Measurements from ENCODE around the gene CLCA2. TPM values are rescaled to one million over a fixed set of nuclear protein-coding genes. Genes with fewer than 3 reads are reported as not detected.

CLCA2 gene, protein sequence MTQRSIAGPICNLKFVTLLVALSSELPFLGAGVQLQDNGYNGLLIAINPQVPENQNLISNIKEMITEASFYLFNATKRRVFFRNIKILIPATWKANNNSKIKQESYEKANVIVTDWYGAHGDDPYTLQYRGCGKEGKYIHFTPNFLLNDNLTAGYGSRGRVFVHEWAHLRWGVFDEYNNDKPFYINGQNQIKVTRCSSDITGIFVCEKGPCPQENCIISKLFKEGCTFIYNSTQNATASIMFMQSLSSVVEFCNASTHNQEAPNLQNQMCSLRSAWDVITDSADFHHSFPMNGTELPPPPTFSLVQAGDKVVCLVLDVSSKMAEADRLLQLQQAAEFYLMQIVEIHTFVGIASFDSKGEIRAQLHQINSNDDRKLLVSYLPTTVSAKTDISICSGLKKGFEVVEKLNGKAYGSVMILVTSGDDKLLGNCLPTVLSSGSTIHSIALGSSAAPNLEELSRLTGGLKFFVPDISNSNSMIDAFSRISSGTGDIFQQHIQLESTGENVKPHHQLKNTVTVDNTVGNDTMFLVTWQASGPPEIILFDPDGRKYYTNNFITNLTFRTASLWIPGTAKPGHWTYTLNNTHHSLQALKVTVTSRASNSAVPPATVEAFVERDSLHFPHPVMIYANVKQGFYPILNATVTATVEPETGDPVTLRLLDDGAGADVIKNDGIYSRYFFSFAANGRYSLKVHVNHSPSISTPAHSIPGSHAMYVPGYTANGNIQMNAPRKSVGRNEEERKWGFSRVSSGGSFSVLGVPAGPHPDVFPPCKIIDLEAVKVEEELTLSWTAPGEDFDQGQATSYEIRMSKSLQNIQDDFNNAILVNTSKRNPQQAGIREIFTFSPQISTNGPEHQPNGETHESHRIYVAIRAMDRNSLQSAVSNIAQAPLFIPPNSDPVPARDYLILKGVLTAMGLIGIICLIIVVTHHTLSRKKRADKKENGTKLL
- not detected in 5 replicates for total RNA-seq (2022; extraction: Qiagen RNA extraction; ENCODE audit: low read depth)

DNA sequence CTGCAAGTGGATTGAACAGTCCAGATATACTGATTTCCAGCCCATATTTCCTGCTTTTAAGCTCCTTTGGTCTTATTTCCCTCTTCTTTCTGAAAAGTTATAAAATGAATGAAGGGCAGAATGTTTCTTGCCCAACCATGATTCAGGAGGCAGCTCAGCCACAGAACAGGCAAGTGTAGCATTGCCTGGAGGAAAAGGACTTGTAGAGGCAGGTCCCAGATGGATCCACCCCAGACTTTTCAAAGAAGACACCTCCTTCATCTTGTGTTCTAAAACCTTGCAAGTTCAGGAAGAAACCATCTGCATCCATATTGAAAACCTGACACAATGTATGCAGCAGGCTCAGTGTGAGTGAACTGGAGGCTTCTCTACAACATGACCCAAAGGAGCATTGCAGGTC lies at the start of gene CLCA2:
Gene CLCA2 (plus strand): TSS at position 299 of the 400 bp plus-strand sequence. CDS start 77 bp downstream, at position 376.

DNA sequence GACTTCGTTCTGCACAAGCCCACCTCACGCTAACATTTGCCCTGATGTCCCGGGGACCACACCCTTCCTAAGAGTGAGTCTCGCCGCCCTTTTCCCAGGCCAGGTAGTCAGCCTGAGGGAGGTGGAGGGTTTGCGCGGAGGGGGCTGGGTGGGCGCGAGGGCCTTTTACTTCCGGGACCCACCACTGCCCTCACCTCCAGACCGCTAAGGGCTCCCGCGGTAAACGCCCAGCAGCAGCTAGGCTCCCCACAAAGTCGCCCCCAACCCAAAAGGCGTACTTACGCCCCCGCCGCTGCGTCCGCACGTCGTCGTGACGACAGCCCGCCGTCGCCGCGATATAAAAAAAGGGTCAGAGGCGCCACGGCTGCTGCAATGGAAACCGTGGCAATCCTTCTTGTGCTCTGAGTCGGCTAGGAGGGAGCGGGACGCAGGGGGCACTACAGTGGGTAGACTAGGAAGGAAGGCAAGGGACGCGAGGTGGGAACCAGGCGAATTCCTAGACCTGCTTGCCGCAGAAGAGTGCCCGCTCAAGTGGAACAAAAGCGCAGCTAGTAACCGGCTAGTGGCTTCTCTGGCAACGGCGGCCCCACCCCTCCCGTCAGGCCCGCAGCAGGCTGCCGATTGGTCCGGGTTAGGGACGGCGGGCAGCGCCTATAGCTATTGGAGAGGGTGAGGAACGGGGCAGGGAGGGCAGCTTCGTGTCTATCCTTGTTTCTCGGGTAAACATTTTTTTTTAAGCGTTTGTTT lies 28.0 kb upstream of the CLCA2 start, which contains the start of gene ODF2L:
Gene ODF2L (minus strand): TSS at position 573 of the 747 bp plus-strand sequence. CDS start 9,296 bp downstream, outside the sequence.

DNA sequence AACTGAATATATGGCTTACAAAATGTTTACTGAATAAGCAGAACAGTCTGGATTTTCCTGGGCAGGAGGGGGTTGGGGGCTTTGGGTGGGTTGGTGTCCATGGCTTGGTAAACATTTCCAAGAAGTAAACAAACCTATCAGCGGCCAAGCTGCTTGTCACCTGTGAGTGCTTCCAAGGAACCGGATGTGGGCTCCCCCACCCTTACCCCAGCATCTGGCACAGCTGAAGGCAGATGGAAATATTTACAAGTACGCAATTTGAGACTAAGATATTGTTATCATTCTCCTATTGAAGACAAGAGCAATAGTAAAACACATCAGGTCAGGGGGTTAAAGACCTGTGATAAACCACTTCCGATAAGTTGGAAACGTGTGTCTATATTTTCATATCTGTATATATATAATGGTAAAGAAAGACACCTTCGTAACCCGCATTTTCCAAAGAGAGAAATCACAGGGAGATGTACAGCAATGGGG lies 44.6 kb downstream of the CLCA2 start, which contains the start of gene CLCA1:
Gene CLCA1 (plus strand): TSS at position 427 of the 477 bp plus-strand sequence. CDS start 45 bp downstream, at position 472.

Other genes starting within 250 kb of the CLCA2 start
- 9.0 to 12.8 TPM (median 9.6 TPM) in 5 replicates for gene ODF2L, start 27.8 kb upstream of the CLCA2 start, total RNA-seq (2022; extraction: Qiagen RNA extraction; ENCODE audit: low read depth)
- not detected in 5 replicates for gene CLCA1, start 44.8 kb downstream of the CLCA2 start, total RNA-seq (2022; extraction: Qiagen RNA extraction; ENCODE audit: low read depth)
- not detected in 5 replicates for gene CLCA4, start 122.9 kb downstream of the CLCA2 start, total RNA-seq (2022; extraction: Qiagen RNA extraction; ENCODE audit: low read depth)